GM12892 (cell line): ENCODE data around the gene CRY2.
"Not testable (repeated sequence)": the region's sequence is repeated elsewhere in the genome, so short reads cannot be mapped to it uniquely, and the experiment has no call there.

Source experiments
- DNase-seq: peaks from one replicate; pipeline ENCODE4 v3.0.0; 2011; ENCODE audit not compliant: insufficient read length
- FAIRE-seq: peaks from 2 replicates; lab custom pipeline; 2011; peaks lifted over from hg19 to GRCh38; lab: Jason Lieb, UNC
- POLR2A ChIP-seq: IDR thresholded peaks from 2 replicates; pipeline ENCODE4 v1.6.1; 2011; ENCODE audit warnings: low read depth, low read length, control low read depth
- POLR2AphosphoS5 ChIP-seq: IDR thresholded peaks from 2 replicates; pipeline ENCODE4 v1.6.1; 2011; ENCODE audit warnings: low read depth, low read length, control low read depth
- TAF1 ChIP-seq: IDR thresholded peaks from 2 replicates; pipeline ENCODE4 v1.6.1; 2011; ENCODE audit warnings: low read depth, mild to moderate bottlenecking, control low read depth, low read length, borderline replicate concordance

Gene CRY2

GRCh38 chr11:45816614-45817013 is 30.7 kb upstream of the CRY2 start:
- TF ChIP-seq POLR2AphosphoS5, result no peak
- TF ChIP-seq POLR2A, result no peak
- TF ChIP-seq TAF1, result no peak
- DNase-seq, result no peak
- FAIRE-seq, result peak; percentile 44

- no peak for DNase-seq
- no peak for TF ChIP-seq TAF1
- TF ChIP-seq POLR2AphosphoS5, result no peak
- TF ChIP-seq POLR2A, result no peak
- FAIRE-seq, result peak; percentile 88
Observed at GRCh38 chr11:45817191-45817590, 30.1 kb upstream of the CRY2 start.

- FAIRE-seq, result peak; percentile 74
- DNase-seq, result no peak
- TF ChIP-seq POLR2AphosphoS5 (no peak), POLR2A (no peak), TAF1 (no peak)
Observed at GRCh38 chr11:45818961-45819605, 28.2 kb upstream of the CRY2 start.

- TF ChIP-seq POLR2A, result no peak
- TF ChIP-seq TAF1, result no peak
- TF ChIP-seq POLR2AphosphoS5, result no peak
- no peak for DNase-seq
Observed at GRCh38 chr11:45820211-45820857, 26.9 kb upstream of the CRY2 start.

GRCh38 chr11:45826492-45826891 is 20.8 kb upstream of the CRY2 start:
- DNase-seq, result not testable (repeated sequence)
- peak; percentile 100 for FAIRE-seq

More at GRCh38 chr11:45820211-45820857, 26.9 kb upstream of the CRY2 start:
- FAIRE-seq, result no peak

GRCh38 chr11:45827123-45827522 is 20.2 kb upstream of the CRY2 start:
- TF ChIP-seq POLR2AphosphoS5 (no peak), POLR2A (no peak), TAF1 (no peak)
- FAIRE-seq, result no peak
- no peak for DNase-seq

GRCh38 chr11:45828996-45829395 is 18.3 kb upstream of the CRY2 start:
- TF ChIP-seq POLR2A (no peak), POLR2AphosphoS5 (no peak), TAF1 (no peak)
- FAIRE-seq (no peak), DNase-seq (no peak)

- DNase-seq, result no peak
- TF ChIP-seq TAF1 (no peak), POLR2A (no peak), POLR2AphosphoS5 (no peak)
- FAIRE-seq, result no peak
Observed at GRCh38 chr11:45830596-45830995, 16.7 kb upstream of the CRY2 start.

GRCh38 chr11:45832811-45833441 is 14.3 kb upstream of the CRY2 start:
- TF ChIP-seq POLR2AphosphoS5, result no peak
- TF ChIP-seq POLR2A, result no peak
- no peak for TF ChIP-seq TAF1
- DNase-seq (no peak), FAIRE-seq (no peak)

GRCh38 chr11:45833761-45834160 is 13.5 kb upstream of the CRY2 start:
- no peak for FAIRE-seq
- TF ChIP-seq POLR2AphosphoS5 (no peak), TAF1 (no peak), POLR2A (no peak)
- no peak for DNase-seq

GRCh38 chr11:45834298-45834756 is 12.9 kb upstream of the CRY2 start:
- no peak for TF ChIP-seq POLR2A
- no peak for TF ChIP-seq TAF1
- no peak for TF ChIP-seq POLR2AphosphoS5
- DNase-seq (no peak), FAIRE-seq (no peak)

- no peak for TF ChIP-seq POLR2A
- TF ChIP-seq POLR2AphosphoS5, result no peak
- no peak for TF ChIP-seq TAF1
- FAIRE-seq (no peak), DNase-seq (no peak)
Observed at GRCh38 chr11:45839204-45839603, 8.1 kb upstream of the CRY2 start.

GRCh38 chr11:45840251-45840650 is 7.0 kb upstream of the CRY2 start:
- not testable (repeated sequence) for DNase-seq, FAIRE-seq
